Right atrium auricular region (tissue), 2 donors: ENCODE data around the gene RTN4R. TPM values are rescaled to one million over a fixed set of nuclear protein-coding genes. Genes with fewer than 3 reads are reported as not detected.

Source experiments
- DNase-seq: peaks from one replicate; pipeline ENCODE4 v3.0.0-alpha.2; 2019; ENCODE audit warnings: low spot score
- H3K27ac ChIP-seq, 2 donors: fragments of 200-600 bp; sonication (generic); 1 replicate in 1 of 2; 2 replicates in 1 of 2; pipeline ENCODE4 v1.5.1; 2016 to 2019
- H3K27me3 ChIP-seq, 2 donors: fragments of 200-600 bp; sonication (generic); one replicate each; pipeline versions ENCODE4 v1.5.1 to v1.6.0; 2017 to 2019
- H3K36me3 ChIP-seq: fragments of 200-600 bp; sonication (generic); one replicate; pipeline ENCODE4 v1.5.1; 2016
- H3K4me1 ChIP-seq, 2 donors: fragments of 200-600 bp; sonication (generic); one replicate each; pipeline versions ENCODE4 v1.5.1 to v1.6.0; 2017 to 2019
- H3K4me3 ChIP-seq, 2 donors: fragments of 200-600 bp; sonication (generic); 1 replicate in 1 of 2; 2 replicates in 1 of 2; pipeline ENCODE4 v1.5.1; 2017 to 2019; ENCODE audit warnings: mild to moderate bottlenecking in 1 of 2, moderate library complexity in 1 of 2
- H3K9me3 ChIP-seq, 2 donors: fragments of 200-600 bp; sonication (generic); one replicate each; pipeline ENCODE4 v1.5.1; 2019
- CTCF ChIP-seq, 2 donors: fragments of 200-600 bp; sonication (generic); IDR thresholded peaks; one replicate each; pipeline ENCODE4 v1.5.1; 2019; ENCODE audit warnings: antibody characterized with exemption in 2 of 2
- total RNA-seq, 2 donors: library from RNA; depleted of rRNA; stranded (reverse); fragments of >200 nt; gene quantifications; one replicate each; pipeline ENCODE4 v1.1.0, GENCODE V29; 2016

RTN4R gene
- total RNA-seq, 2 donors from 2014 or later = 1.0 to 2.0 TPM

GRCh38 chr22:20217563-20217962 is 50.6 kb downstream of the RTN4R start:
- TF ChIP-seq CTCF (IDR thresholded peaks at IDR 0.05) = no peak
- Histone ChIP-seq H3K27ac (no peak overlapping the region), H3K9me3 (no peaks in the 10 kb centered on the region), H3K27me3 (no peaks in the 10 kb centered on the region), H3K4me1 (peaks cover 0 to 4% of the 10 kb centered on the region in 2 donors), H3K4me3 (no peak overlapping the region), H3K36me3 (no peaks in the 10 kb centered on the region)
- DNase-seq = no peak

- no peak for TF ChIP-seq CTCF (IDR thresholded peaks at IDR 0.05)
- H3K36me3 ChIP-seq = no peaks in the 10 kb centered on the region
- H3K4me3 ChIP-seq = no peak overlapping the region
- peaks cover 0 to 3% of the 10 kb centered on the region in 2 donors for H3K4me1 ChIP-seq
- DNase-seq = no peak
- no peaks in the 10 kb centered on the region for H3K9me3 ChIP-seq
- no peaks in the 10 kb centered on the region for H3K27me3 ChIP-seq
- H3K27ac ChIP-seq = no peak overlapping the region
Measured at GRCh38 chr22:20216863-20217499, 51.1 kb downstream of the RTN4R start.

- DNase-seq = no peak
- Histone ChIP-seq H3K36me3 (no peaks in the 10 kb centered on the region), H3K4me1 (peaks cover 0 to 15% of the 10 kb centered on the region in 2 donors), H3K27ac (no peak overlapping the region), H3K9me3 (no peaks in the 10 kb centered on the region), H3K27me3 (no peaks in the 10 kb centered on the region), H3K4me3 (no peak overlapping the region)
- TF ChIP-seq CTCF (IDR thresholded peaks at IDR 0.05) = no peak
Measured at GRCh38 chr22:20215742-20216141, 52.4 kb downstream of the RTN4R start.

GRCh38 chr22:20214853-20215252 is 53.3 kb downstream of the RTN4R start:
- H3K4me3 ChIP-seq = no peak overlapping the region
- H3K36me3 ChIP-seq = no peaks in the 10 kb centered on the region
- H3K9me3 ChIP-seq = no peaks in the 10 kb centered on the region
- no peak for TF ChIP-seq CTCF (IDR thresholded peaks at IDR 0.05)
- H3K27ac ChIP-seq = no peak overlapping the region
- peaks cover 0 to 17% of the 10 kb centered on the region in 2 donors for H3K4me1 ChIP-seq
- no peaks in the 10 kb centered on the region for H3K27me3 ChIP-seq
- DNase-seq = no peak

GRCh38 chr22:20213833-20214708 is 54.0 kb downstream of the RTN4R start:
- DNase-seq = no peak
- H3K4me3 ChIP-seq = no peak overlapping the region
- H3K4me1 ChIP-seq = peaks cover 0 to 17% of the 10 kb centered on the region in 2 donors
- H3K9me3 ChIP-seq = no peaks in the 10 kb centered on the region
- H3K27ac ChIP-seq = no peak overlapping the region
- TF ChIP-seq CTCF (IDR thresholded peaks at IDR 0.05) = no peak
- H3K36me3 ChIP-seq = no peaks in the 10 kb centered on the region
- no peaks in the 10 kb centered on the region for H3K27me3 ChIP-seq
